Breast epithelium (tissue), 3 donors: ENCODE data around the gene GRIK3.

Experiments
- POLR2AphosphoS5 ChIP-seq, 3 donors: sonication (generic); formaldehyde crosslinking; IDR thresholded peaks; one replicate each; pipeline ENCODE4 v1.6.1; 2017; ENCODE audit warnings: antibody characterized with exemption in 3 of 3
- TF ChIP-seq, protein P1 (sequence below), 3 donors: fragments of 450-650 bp; IDR thresholded peaks; one replicate each; pipeline ENCODE4 v1.5.1; 2016 to 2017; ENCODE audit warnings: antibody characterized with exemption in 3 of 3, mild to moderate bottlenecking in 3 of 3, moderate library complexity in 3 of 3

DNA sequence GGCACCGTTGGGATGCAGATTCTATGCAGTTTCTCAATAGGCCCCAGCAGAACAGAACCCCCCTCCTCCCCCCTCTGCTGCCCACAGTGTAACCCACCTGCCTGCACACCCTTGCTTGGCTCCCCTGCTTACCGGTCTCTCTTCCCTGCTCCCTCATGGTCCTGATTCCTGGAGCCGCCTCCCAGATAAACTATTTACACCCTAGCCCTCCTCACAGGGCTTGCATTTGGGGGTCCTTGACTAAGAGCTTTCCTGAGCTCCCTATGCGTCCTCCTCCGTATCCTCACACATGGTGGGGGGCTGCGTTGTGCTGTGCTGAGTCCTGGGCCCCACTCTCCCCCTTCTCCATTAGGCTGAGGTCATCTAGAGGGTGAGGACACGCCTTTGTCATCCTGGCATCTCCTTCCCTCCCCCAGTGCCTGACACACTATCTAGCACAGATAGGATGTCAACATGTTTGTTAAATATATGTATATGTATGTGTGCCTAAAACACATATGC is 121.9 kb downstream of the GRIK3 start:
- TF ChIP-seq POLR2AphosphoS5 (IDR thresholded peaks at IDR 0.05): no peak
- TF ChIP-seq, protein P1, sequence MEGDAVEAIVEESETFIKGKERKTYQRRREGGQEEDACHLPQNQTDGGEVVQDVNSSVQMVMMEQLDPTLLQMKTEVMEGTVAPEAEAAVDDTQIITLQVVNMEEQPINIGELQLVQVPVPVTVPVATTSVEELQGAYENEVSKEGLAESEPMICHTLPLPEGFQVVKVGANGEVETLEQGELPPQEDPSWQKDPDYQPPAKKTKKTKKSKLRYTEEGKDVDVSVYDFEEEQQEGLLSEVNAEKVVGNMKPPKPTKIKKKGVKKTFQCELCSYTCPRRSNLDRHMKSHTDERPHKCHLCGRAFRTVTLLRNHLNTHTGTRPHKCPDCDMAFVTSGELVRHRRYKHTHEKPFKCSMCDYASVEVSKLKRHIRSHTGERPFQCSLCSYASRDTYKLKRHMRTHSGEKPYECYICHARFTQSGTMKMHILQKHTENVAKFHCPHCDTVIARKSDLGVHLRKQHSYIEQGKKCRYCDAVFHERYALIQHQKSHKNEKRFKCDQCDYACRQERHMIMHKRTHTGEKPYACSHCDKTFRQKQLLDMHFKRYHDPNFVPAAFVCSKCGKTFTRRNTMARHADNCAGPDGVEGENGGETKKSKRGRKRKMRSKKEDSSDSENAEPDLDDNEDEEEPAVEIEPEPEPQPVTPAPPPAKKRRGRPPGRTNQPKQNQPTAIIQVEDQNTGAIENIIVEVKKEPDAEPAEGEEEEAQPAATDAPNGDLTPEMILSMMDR (IDR thresholded peaks at IDR 0.05): no peak
